ENCODE data around the gene GNAI3.
A peak's percentile ranks its signal among the peaks of the same experiment; 100 is the strongest.

Gene GNAI3

GRCh38 chr1:109620841-109621286 lies 72.4 kb downstream of the GNAI3 start:
- Histone ChIP-seq H3K27ac (ENCODE audit: low read depth, low read length) (peak overlapping the region; percentile 44), H3K9me2 (replicated peaks; ENCODE audit: control insufficient read depth, low read length) (no peaks in the 10 kb centered on the region), H3K9me3 (ENCODE audit: control insufficient read depth, insufficient read depth, low read length) (no peaks in the 10 kb centered on the region), H3K36me3 (ENCODE audit: control insufficient read depth, low read length) (no peaks in the 10 kb centered on the region), H3K27me3 (ENCODE audit: control insufficient read depth, low read length) (no peaks in the 10 kb centered on the region), H3K4me2 (ENCODE audit: low read length) (peak overlapping the region; percentile 77), H3K79me2 (ENCODE audit: control insufficient read depth, low read length) (peaks cover 63% of the 10 kb centered on the region), H3K4me1 (ENCODE audit: control insufficient read depth, low read length) (peaks cover 75% of the 10 kb centered on the region), H3K4me3 (ENCODE audit: low read length) (peak overlapping the region; percentile 81), H3F3A (ENCODE audit: control insufficient read depth, insufficient read depth) (peaks cover 12% of the 10 kb centered on the region), H4K20me1 (ENCODE audit: control insufficient read depth, insufficient read depth, low read depth, low read length) (no peaks in the 10 kb centered on the region)
- no peak for TF ChIP-seq EZH2phosphoT487 (IDR thresholded peaks at IDR 0.05; ENCODE audit: borderline replicate concordance, low read length)
- no peak for TF ChIP-seq CTCF (IDR thresholded peaks at IDR 0.05; ENCODE audit: low read depth, low read length, poor library complexity, severe bottlenecking)

- no peaks in the 10 kb centered on the region for H3K9me3 ChIP-seq (ENCODE audit: control insufficient read depth, insufficient read depth, low read length)
- peaks cover 5% of the 10 kb centered on the region for H3K36me3 ChIP-seq (ENCODE audit: control insufficient read depth, low read length)
- peaks cover 63% of the 10 kb centered on the region for H3K79me2 ChIP-seq (ENCODE audit: control insufficient read depth, low read length)
- no peaks in the 10 kb centered on the region for H3K27me3 ChIP-seq (ENCODE audit: control insufficient read depth, low read length)
- H3K4me3 ChIP-seq (ENCODE audit: low read length), result peak overlapping the region; percentile 81
- TF ChIP-seq EZH2phosphoT487 (IDR thresholded peaks at IDR 0.05; ENCODE audit: borderline replicate concordance, low read length) (no peak), CTCF (IDR thresholded peaks at IDR 0.05; ENCODE audit: low read depth, low read length, poor library complexity, severe bottlenecking) (no peak)
- peaks cover 68% of the 10 kb centered on the region for H3K4me1 ChIP-seq (ENCODE audit: control insufficient read depth, low read length)
- no peak overlapping the region for H3K27ac ChIP-seq (ENCODE audit: low read depth, low read length)
- peaks cover 5% of the 10 kb centered on the region for H3F3A ChIP-seq (ENCODE audit: control insufficient read depth, insufficient read depth)
- H3K4me2 ChIP-seq (ENCODE audit: low read length), result peak overlapping the region; percentile 77
- H3K9me2 ChIP-seq (replicated peaks; ENCODE audit: control insufficient read depth, low read length), result no peaks in the 10 kb centered on the region
- H4K20me1 ChIP-seq (ENCODE audit: control insufficient read depth, insufficient read depth, low read depth, low read length), result no peaks in the 10 kb centered on the region
Measured at GRCh38 chr1:109621379-109622136, 73.1 kb downstream of the GNAI3 start.

GRCh38 chr1:109622137-109622892 lies 73.9 kb downstream of the GNAI3 start:
- Histone ChIP-seq H3K79me2 (ENCODE audit: control insufficient read depth, low read length) (peaks cover 63% of the 10 kb centered on the region), H3K4me3 (ENCODE audit: low read length) (peak overlapping the region; percentile 81)

More at GRCh38 chr1:109622137-109622892, 73.9 kb downstream of the GNAI3 start:
- H3K9me3 ChIP-seq (ENCODE audit: control insufficient read depth, insufficient read depth, low read length), result no peaks in the 10 kb centered on the region
- H3F3A ChIP-seq (ENCODE audit: control insufficient read depth, insufficient read depth), result no peaks in the 10 kb centered on the region
- peak overlapping the region; percentile 77 for H3K4me2 ChIP-seq (ENCODE audit: low read length)
- no peak overlapping the region for H3K27ac ChIP-seq (ENCODE audit: low read depth, low read length)
- H3K4me1 ChIP-seq (ENCODE audit: control insufficient read depth, low read length), result peaks cover 61% of the 10 kb centered on the region
- no peaks in the 10 kb centered on the region for H3K27me3 ChIP-seq (ENCODE audit: control insufficient read depth, low read length)
- H4K20me1 ChIP-seq (ENCODE audit: control insufficient read depth, insufficient read depth, low read depth, low read length), result no peaks in the 10 kb centered on the region
- TF ChIP-seq CTCF (IDR thresholded peaks at IDR 0.05; ENCODE audit: low read depth, low read length, poor library complexity, severe bottlenecking), result no peak
- no peak for TF ChIP-seq EZH2phosphoT487 (IDR thresholded peaks at IDR 0.05; ENCODE audit: borderline replicate concordance, low read length)
- peaks cover 9% of the 10 kb centered on the region for H3K36me3 ChIP-seq (ENCODE audit: control insufficient read depth, low read length)
- H3K9me2 ChIP-seq (replicated peaks; ENCODE audit: control insufficient read depth, low read length), result no peaks in the 10 kb centered on the region
